ENCODE measurements around the gene ARF6.
A peak's percentile ranks its signal among the peaks of the same experiment; 100 is the strongest.
"Not testable (repeated sequence)": the region's sequence is repeated elsewhere in the genome, so short reads cannot be mapped to it uniquely, and the experiment has no call there.

ARF6 gene

DNA sequence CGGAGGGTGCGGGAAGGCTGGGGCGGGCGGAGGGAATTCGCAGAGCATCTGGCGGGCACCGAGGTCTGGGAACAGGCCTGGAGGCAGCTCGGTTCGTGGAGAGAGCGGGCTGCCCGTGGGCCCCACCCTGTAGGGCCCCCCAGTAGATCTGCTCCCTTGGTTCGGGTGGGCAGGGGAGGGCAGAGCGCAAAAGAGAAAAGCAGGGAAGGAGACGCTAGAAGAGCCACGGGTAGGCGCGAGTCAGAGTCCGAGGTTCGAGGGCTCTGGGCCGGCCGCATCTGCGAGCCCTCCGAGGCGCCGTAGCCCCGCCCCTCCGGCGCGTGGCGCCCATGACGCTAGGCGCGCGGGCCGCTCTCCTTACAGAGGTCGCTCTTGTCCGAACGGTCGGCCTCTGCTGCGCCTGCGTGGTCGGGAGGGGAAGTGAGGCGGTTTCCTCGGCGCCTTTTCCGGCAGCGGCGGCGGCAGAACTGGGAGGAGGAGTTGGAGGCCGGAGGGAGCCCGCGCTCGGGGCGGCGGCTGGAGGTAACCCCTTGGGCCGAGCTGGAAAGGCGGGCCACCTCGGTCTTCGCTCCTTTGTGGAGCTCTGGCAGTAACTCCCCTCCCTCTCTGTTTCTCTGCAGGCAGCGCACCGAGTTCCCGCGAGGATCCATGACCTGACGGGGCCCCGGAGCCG, at the start of gene ARF6:
Gene ARF6 (plus strand): TSS at position 447 of the 673 bp plus-strand sequence. CDS start 655 bp downstream, outside the sequence.
- DNase-seq = peak; percentile 95

DNA sequence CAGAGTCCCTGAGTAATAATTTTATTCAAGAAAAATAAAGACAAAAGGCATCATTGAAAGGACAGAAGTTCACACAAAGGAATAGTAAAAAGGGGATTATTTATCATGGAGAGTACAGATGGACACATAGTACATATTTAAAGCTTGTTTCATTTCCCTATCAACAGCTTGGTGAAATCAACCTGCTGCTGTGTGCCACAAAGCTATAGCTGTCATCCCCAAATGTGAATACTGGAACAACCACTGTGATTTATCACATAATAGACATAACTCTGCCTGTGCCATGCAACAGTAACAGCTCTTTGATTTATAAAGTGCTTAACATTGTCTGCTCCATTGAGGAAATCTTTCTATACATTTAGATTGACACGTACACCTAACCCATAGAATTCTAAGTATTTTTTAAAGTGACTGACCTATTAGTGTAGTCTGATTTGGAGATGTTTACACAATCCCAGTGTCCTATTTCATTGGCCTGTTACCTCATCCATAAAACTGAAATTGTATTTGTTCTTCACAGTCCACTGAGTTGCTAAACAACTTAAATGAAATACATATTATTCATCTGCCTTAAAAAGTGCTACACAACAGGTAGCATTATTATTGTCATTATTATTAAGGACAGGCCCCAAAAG, 43.6 kb upstream of the ARF6 start:
- DNase-seq = no peak

DNA sequence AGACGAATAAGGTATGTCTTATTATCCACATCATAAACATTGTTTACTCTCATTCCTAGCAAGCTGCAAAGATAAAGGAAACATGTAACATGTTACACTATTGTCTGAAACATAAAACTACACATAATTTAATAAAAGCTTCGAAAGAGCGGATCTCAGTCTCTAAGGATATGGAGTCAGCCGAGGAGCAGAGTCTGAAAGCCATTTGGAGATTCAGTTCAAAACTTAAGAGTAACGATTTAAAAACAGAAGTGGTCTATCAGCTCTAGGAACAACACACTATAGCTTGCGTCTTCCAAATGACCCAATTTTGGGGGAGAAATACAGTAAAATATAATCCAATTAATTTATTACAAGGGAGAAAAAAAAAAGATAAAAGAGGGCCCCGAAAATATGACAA, 41.1 kb upstream of the ARF6 start:
- no peak for DNase-seq

DNA sequence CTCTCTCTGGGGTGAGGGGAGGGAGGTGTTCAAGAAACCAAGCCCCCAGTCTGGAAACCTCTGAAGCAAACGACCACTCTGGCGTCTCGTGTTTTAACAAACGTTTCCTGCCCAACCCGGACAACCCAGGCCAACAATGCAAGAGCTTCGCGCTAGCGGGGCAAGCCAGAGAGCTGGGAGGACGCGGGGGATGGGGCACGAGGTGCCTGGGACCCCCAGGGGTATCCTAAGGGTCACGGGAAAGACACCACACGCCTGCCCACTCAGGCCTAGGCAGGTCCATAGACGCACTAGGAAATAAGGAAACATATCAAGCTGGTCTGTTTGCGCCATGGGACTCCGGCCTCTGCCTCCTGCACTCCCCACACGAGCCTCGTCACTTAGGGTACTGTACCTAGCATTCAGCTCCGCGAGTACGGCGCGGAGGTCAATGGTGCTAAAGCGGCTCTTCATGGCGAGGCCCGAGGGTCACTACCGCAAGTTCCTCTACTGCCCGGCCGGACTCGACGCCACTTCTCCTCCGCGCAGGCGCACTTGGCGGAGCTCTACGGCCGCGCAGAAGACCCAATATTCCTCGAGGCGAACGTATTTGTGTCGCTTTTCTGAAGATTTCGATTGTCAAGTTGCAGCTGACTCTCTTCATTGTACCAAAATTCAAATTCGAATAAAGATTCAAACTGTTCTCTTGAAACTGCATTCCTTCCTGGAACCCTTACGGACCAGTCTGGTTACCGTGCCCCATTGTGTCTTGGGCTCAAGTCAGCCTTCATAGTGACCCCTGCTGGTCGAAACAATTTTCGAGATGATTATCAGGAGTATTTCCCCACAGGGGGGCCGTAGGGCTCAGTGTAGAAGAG, 40.4 kb upstream of the ARF6 start, which contains the start of gene NEMF:
Gene NEMF (minus strand): TSS at position 488 of the 857 bp plus-strand sequence. CDS start 35 bp downstream, at position 453.
- DNase-seq = peak; percentile 87

DNA sequence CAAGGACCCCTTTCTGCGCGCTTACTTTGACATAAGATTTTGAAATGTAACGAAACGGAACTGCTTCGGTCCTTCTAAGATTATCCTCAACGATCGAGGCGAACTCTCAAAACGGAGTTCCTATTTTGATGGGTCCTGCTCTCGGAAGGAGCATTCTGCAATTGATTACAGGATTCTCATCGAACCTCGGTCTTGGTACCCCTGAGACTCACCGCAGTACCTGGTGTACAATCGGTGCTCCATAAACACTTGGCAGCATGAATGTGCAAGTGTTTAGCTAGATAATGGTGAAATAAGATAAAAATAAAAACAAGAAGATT, 39.8 kb upstream of the ARF6 start:
- DNase-seq = no peak

DNA sequence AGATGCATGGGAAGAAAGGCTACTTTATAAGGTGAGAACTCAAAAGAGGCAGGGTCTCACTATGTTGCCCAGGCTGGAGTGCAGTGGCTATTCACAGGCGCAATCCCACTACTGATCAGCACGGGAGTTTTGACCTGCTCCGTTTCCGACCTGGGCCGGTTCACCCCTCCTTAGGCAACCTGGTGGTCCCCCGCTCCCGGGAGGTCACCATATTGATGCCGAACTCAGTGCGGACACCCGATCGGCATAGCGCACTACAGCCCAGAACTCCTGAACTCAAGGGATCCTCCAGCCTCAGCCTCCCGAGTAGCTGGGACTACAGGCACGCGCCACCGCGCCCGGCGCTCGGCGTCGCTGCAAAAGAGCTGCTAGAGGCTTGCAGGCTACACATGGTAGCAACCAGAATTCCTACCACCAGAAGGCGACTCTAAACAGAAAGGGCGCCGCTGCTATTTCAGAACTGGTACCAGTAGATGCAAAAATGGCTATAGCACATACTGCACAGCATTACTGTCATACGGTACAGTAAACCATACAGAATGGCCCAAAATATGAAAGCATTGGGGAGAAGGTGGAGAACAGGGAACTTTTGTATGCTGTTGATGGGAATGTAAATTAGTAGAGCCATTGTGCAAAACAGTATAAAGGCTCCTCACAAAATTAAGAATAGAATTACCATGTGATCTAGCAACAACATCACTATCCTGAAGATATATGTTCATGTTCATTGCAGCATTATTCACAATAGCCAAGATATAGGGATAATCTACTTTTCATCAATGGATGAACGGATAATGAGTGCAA, 39.1 kb upstream of the ARF6 start:
- DNase-seq = peak; percentile 66

DNA sequence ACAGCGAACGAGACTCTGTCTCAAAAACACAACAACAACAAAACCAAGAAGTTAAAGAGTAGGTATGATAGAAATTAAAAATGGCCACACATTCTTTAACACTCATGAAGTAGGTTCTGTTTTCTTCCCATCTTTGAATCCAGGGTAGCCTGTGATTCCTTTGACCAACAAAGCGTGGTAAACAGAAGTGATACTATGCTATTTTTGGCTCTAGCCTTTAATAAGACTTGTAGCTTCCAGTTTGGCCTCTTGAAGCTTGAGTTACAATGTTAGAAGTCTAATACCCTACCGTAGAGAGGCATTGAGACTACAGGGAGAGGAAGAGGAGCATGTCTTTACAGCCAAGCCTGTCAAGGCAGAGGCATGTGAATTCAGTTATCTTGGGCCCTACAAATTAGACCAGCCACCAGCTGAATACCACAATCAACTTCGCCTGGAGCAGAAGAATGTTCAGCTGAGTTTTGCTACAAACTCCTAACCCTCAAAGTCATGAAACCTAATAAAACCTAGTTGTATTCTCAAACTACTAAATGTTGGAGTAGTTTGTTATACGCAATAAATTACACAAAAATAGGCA, 35.4 kb upstream of the ARF6 start:
- no peak for DNase-seq

DNA sequence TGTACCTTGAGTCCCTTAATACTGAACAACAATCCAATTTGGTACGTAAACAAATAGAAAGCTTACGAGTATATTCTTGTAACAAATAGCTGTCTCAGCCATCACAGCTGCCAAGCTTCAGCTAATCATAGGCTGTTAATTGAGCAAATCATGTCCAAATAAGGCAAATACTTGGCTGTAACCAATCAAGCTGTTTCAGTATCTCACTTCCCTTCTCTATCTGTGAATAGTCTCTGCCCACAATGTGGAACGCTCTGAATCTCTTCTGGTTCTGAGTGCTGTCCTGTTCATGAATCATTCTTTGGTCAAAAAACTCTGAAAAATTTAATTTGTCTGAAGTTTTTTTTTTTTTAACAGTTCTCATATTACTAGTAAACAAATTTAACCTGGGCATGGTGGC, 34.5 kb upstream of the ARF6 start:
- no peak for DNase-seq

DNA sequence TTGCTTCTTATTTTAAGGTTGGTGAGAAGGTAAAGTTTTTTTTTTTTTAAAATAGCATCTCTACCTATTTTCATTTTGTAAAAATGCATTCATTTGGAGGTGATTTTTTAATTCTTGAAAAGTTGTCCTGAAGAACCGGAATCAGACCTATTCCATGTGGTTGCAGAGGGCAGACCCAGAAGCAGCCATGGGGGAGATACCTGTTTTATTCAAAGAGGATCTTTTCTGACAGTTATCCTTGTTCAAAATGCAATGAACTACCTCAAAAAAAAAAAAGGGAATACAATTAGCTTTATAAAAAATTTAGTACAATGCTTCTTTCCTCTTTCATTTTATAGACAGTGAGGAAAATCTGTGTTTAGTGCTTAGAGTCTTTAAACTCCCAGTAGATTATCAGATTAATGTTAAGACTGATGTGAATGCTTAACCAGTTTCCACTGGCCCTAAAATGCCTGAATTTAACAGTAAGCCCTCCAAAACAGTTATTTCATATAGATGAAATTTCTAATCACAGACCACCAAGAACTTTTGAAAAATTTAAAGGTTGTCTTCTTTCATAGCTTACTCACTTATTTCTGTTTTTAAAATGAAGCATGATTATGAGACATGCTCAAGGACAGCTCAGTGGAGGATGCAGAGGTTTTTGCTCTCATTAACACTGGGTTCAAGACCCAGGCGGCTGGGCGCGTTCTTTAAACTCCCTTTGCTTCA, 31.7 kb upstream of the ARF6 start:
- DNase-seq = no peak

DNA sequence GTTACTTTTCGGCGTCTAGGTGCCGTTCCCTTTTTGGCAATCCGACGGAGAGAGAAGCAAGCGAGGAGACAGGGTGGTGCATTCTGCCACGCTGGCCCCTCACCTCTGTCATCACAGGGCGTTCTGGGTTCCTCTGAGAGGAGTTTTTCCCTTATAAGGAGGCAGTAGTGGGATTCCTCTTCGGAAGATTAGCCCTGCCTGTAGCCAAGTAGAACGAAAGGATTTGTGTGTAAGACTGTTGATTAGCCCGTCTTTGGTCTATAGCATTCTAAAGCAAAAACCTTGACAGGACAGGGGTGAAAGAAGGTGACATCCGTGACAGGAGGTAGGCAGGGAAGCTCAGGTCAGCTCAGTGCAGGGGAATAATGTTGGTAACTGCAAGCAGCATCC, 31.2 kb upstream of the ARF6 start:
- no peak for DNase-seq

DNA sequence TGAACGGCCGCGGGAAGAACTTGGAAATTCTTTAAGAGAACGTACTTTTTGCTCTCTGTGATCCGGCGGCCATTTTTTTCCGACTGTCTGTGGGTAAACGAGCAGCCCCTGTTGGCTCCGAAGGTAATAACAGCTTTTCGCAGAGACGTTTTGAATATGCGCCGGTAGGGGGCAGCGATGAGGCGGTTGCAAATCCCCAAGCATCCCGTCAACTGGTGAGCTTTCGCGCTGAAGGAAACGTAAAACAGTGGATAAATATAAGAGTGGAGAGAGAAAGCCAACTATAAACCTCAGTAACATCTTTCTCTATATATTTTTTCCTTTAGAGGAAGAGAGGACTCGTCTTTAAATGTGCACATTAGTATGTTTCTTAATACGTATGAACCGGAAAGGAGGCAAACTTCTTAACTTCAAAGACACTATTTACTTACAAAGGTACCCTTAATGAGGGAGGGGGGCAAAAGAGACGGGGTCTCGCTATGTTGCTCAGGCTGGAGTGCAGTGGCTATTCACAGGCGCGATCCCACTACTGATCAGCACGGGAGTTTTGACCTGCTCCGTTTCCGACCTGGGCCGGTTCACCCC, 30.7 kb upstream of the ARF6 start:
- DNase-seq = peak; percentile 83

DNA sequence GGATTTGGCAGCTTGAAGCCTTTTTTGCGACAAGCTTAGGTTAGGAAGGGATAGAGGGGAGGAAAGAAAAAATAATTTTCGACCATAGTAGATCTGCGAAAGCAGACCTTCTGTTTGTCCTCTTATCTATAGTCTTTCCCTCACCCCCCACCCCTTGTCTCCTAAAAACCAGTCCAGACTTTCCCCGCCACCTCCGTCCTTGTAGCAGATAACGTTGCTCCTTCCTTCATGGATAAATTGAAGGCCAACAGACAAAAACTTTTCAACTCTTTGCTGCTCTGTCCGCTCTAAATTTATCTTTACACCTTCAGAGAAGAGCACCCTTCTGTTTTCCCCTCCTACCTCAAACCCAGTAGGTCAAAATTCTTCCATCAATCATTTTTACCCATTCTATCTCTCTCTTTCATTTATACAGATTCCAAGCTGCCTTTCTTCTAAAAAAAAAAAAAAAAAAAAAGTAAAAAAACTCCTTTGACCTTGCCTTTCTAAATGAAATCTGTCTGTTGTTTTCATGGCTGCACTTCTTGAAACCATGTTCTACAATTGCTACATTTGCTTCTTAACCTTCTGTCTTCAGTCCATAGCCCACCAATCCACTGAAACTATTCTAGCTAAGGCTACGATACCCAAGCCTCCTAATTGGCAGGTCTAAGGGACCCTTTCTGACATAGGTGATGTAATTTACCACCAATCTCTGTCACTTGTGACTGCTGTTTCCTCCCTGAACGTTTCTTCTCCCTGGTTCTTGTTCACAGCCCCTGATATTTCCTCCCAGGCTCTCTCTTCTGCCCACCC, 29.2 kb upstream of the ARF6 start:
- DNase-seq = no peak

DNA sequence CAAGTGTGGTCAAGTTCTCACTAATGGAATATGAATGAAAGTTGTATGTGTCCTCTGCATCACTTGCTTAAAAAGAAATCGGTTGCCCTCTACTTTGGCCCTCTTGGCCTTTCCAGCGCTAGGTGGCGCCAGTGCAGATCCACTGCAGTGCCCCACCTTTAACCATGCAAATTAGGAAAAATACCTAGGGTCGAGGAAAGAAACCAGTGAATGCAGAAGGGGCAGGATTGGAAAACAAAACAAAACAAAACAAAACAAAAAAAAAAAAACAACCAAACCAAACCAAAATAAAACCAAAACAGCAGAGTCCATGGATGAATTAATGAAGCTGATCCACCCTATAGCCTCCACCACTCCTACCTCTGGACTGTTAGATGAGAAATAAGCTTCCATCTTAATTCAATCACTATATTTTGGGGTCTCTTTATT, 27.4 kb upstream of the ARF6 start:
- peak; percentile 41 for DNase-seq

DNA sequence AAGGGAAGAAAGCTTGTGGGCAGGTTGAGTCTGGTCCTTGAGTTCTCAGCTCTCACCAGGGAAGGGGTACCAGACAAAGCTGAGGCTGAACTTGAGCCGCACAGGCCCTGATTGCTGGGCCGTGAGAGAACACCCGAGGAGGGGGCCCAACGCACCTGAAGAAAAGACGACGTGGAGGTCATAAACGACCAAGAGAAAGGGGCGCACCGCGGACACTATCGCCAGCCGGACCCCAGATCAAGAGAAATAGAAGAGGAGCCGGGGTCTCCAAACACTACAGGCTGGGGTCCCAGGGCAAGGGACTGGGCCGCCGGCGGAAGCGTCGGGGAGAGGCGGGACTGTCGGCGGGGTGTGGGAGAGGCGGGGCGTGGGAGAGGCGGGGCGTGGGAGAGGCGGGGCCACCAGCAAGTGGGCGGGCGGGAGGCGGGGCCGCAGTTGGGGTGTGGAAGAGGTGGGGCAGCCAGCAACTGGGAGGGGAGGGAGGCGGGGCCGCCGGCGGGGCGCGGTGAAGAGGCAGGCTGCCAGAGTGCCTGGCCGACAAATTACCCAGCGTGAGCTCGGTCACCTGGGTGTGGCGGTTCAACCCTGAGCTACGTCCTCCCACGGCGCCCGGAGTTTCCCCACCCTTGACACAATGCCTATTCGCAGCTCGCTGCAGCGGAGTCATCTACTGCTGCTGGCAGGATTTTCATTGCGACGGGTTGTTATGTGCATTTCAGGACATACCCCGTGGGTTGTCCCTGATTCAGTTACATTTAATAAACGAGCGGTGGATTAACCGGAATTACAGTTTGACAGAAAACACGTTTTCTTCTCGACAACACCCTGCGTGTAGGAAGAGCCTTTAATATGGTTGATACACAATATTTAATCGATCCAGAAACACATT, 24.8 kb upstream of the ARF6 start:
- DNase-seq = peak; percentile 87

DNA sequence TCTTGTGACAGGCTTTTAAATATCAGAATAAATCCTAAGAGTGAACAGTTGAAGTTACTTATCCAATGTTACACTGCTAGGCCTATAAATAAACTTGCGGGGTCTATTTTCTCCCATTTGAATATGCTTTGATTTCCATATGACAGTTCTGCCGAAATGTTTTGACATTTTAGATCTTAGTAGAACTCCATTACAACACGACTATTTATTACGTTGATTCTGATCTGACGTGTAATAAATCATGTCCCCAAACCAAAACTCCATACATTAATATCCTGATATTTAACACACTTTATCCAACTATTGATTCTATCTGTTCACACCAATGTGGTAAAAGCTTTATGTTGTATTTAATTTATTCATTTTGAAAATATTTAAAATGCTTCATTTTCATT, 24.2 kb upstream of the ARF6 start:
- no peak for DNase-seq

DNA sequence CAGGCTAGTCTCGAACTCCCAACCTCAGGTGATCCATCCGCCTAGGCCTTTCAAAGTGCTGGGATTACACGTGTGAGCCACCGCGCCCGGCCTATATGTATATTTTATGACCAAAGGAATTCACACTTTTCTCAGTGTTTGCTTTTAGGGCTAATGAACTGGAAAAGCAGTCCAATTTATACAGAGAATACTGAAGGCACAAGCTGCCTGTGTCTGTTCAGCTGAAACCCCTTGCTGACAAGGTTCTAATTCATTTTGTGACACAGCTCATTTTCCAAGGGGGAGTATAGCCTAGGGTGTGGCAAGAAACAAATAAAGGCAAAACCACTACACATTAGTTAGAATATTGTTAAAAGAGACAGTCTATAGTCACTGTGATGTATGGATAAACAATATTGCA, 22.0 kb upstream of the ARF6 start:
- DNase-seq = no peak

DNA sequence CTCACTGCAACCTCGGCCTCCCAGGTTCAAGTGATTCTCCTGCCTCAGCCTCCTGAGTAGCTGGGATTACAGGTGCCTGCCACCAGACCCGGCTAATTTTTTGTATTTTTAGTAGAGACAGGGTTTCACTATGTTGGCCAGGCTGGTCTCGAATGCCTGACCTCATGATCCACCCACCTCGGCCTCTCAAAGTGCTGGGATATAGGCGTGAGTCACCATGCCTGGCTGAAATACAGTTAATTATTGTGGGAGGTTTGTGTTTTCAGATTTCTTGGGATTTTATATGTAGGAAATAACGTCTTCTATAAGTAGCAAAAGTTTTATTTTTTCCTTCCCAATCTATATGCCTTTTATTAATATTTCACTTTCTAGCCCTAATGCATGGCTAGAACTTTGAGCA, 19.3 kb upstream of the ARF6 start:
- not testable (repeated sequence) for DNase-seq

DNA sequence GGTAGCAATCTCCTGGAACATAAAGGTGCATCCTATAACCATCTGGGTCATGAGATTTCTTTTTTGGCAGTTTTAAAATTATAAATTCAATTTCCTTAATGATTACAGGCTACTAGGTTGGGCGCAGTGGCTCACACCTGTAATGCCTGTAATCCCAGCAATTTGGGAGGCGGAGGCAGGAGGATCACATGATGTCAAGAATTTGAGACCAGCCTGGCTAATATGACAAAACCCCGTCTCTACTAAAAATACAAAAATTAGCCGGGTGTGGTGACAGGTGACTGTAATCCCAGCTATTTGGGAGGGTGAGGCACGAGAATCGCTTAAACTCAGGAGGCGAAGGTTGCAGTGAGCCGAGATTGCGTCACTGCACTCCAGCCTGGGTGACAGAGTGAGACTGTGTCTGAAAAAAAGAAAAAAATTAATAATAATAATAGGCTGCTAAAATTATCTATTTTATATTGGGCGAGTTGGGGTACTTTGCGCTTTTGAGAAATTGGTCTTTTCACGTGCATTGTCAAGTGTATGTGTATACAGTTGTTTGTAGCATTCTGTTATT, 17.2 kb upstream of the ARF6 start:
- DNase-seq = no peak

DNA sequence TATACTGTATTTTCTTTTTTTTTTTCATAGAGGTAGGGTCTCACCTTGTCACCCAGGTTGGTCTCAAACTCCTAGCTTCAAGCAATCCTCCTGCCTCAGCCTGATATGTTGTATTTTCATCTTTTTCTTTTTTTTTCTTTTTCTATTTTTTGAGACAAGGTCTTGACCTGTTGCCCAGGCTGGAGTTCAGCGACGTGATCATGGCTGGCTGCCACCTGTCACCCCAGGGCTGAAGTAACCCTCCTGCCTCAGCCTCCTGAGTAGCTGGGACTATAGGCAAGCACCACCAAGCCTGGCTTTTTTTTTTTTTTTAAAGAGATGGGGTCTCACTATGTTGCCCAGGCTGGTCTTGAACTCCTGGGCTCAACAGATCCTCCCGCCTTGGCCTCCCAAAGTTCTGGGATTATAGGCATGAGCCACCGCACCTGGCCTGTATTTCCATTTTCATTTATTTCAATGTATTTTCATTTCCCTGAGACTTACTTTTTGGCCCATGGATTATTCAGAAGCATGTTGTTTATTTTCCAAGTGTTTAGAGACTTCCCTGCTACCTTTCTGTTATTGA, 16.2 kb upstream of the ARF6 start:
- DNase-seq = no peak

All from T1000 (cell line).